GM21423 (cell line): Measurements from ENCODE around the gene PNPLA3.

Experiments
- ATAC-seq: cut with Tn5 transposase; IDR thresholded peaks from one replicate; pipeline ENCODE4 v1.9.1; 2021; ENCODE audit warnings: mild to moderate bottlenecking, moderate library complexity; ENCODE audit not compliant: unreplicated experiment

PNPLA3 gene, protein sequence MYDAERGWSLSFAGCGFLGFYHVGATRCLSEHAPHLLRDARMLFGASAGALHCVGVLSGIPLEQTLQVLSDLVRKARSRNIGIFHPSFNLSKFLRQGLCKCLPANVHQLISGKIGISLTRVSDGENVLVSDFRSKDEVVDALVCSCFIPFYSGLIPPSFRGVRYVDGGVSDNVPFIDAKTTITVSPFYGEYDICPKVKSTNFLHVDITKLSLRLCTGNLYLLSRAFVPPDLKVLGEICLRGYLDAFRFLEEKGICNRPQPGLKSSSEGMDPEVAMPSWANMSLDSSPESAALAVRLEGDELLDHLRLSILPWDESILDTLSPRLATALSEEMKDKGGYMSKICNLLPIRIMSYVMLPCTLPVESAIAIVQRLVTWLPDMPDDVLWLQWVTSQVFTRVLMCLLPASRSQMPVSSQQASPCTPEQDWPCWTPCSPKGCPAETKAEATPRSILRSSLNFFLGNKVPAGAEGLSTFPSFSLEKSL

DNA sequence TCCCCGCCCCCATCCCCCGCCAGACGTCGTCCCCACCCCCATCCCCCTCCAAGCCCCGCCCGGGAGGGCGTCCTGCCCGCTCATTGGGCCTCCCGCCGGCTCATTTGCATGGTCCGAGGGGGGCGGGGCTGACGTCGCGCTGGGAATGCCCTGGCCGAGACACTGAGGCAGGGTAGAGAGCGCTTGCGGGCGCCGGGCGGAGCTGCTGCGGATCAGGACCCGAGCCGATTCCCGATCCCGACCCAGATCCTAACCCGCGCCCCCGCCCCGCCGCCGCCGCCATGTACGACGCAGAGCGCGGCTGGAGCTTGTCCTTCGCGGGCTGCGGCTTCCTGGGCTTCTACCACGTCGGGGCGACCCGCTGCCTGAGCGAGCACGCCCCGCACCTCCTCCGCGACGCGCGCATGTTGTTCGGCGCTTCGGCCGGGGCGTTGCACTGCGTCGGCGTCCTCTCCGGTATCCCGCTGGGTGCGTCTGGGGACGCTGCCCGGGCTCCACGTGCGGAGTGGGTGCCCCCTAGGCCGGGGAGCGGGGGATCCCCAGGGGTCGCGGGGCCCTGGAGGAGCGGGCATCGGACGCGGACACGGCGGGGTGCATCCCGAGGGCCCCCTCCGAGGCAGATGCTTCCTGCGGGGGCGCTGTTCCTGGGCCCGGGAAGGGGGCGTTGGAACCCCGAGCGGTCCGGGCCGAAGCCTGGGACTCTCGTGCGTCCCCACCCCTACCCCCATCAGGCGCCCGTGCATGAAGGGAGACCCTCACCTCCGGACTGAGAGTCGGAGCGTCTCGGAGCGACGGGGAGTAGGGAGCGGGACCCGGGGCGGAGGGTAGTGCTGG is at the start of gene PNPLA3:
PNPLA3 (plus strand) TSS at position 175 of the 834 bp plus-strand sequence; CDS start at position 282, 107 bp downstream.
- ATAC-seq: no peak

- ATAC-seq: no peak
Measured at GRCh38 chr22:43876866-43877509, 46.6 kb upstream of the PNPLA3 start.

- no peak for ATAC-seq
Measured at GRCh38 chr22:43878079-43878795, 45.4 kb upstream of the PNPLA3 start.

DNA sequence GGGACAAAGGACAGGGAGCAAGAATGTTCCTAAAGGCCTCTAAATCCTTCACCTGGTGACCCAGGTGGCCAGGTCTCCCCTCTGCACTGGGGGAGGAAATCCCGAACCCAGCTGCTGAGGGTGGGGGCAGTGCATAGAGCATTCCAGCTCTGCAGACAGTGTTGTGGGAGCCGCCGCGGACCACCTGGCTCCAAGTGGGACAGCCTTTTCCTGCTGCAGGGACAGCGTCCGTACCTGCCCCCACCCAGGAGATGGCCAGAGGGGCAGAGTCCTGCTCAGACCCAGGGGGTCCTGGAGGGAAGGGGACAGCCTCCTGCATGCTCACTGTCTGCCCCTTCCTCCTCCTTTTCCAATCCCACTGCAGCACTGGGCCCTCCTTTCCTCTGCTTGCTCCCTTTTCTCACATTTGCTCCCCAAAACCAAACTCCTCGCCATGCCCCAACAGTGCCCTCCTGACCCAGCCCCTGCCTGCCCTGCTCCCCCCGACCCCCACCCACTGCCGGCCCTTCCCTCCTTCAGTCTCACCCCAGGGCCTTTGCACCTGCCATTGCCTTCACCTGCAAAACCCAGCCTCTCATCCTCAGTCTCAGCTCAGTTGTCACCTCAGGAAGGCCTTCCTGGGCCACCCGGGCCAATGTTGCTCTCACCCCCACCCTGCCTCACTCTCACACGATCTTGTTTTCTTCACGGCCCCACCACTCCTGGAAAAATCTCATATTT is 44.6 kb upstream of the PNPLA3 start:
- no peak for ATAC-seq

GRCh38 chr22:43879901-43880540 is 43.6 kb upstream of the PNPLA3 start:
- ATAC-seq: no peak

DNA sequence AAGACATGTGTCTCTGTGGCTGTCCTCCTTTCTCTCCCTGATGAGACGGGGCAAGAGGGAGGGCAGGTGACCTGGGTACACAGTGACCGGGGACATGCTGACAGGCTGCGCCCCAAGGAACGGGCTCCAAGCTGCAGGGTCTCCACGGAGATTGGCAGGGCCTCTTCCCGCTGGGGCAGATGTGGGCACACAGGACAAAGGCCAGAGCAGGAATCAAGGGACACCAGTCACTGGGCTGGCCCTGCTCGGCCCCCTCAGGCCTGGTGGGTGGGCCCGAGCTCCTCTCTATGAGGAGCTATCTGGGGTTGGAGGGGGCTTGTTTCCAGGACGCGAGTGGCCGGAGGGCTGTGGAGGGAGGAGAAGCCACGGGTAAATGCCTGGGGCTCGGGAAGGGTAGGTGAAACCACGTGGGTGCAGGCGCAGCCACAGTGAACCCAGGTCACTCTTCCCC is 43.0 kb upstream of the PNPLA3 start:
- no peak for ATAC-seq

DNA sequence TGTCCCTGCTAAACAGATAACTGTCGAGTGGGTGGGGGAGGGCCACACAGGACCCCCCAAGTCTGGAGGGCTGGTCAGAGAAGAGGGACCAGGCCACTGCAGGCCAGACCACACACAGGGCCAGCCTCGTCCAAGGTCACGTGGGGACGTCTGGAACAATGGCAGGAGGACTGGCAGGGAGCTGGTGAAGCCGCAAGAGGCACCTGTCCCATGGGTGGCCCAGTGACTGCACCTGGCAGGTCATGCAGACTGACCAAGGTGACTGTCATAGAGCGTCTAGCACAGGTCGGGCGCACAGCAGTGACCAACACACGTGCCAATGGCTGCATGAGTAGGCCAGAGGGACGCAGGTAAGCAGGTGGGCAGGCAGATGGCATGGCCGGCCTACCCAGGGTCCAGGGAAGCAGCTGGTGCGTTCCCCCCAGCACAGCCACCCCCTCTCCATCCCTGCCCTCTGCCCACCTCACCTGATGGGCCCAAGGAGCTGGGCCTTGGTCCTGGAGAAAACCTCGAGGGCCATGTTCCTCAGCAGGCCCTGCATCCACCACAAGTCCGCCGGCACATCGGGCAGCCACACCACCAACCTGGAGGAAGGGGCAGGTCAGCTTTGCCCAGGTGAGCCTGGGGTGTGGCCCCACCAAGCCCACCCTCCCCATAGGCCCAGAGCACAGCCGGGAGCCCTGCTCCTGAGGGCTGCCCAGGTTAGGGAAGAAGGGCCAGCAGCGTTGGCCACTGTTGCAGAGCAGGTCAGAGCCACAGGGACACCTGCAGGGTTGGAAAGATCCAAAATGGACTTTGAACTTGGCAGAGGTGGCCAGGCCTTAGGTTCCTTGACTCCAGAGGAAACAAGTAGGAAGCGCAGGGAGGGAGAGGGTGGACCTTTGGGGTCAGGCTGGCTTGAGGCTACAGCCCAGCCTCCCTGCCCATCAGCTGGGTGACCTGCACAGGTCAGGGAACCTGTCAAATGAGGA is 42.2 kb upstream of the PNPLA3 start:
- no peak for ATAC-seq

GRCh38 chr22:43882122-43882767 is 41.4 kb upstream of the PNPLA3 start:
- ATAC-seq: no peak

- ATAC-seq: no peak
Measured at GRCh38 chr22:43883012-43883661, 40.5 kb upstream of the PNPLA3 start.

DNA sequence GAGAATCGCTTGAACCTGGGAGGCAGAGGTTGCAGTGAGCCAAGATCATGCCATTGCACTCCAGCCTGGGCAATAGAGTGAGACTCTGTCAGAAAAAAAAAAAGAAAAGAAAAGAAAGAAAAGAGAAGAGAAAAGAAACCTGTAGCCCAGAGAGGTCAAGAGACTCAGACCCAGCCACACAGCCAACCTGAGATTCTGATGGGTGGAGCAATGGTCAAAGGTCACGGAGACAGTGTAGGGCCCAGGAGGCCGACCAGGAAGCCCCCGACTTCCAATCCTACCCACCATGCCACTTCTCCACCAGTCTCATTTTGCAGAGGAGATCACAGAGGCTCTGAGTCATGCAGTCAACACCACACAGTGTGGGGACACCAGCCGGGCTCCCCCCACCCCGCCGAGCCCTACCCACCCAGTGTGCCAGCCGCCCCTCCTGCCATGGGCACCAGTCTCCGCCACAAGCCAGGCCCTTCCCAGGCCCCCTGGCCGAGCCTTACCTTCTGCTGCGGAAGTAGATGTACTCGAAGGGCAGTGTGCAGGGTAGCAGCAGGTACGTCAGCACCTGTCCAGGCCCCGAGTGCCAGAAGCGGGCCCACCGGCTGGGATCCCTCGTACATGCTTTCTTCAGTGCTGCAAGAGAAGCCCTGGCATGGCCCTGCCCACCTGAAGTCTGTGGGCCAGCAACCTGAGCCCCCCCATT is 39.7 kb upstream of the PNPLA3 start:
- ATAC-seq: no peak

GRCh38 chr22:43884600-43885318 is 38.8 kb upstream of the PNPLA3 start:
- peak; percentile 85 for ATAC-seq

- no peak for ATAC-seq
Measured at GRCh38 chr22:43885319-43885671, 38.3 kb upstream of the PNPLA3 start.

DNA sequence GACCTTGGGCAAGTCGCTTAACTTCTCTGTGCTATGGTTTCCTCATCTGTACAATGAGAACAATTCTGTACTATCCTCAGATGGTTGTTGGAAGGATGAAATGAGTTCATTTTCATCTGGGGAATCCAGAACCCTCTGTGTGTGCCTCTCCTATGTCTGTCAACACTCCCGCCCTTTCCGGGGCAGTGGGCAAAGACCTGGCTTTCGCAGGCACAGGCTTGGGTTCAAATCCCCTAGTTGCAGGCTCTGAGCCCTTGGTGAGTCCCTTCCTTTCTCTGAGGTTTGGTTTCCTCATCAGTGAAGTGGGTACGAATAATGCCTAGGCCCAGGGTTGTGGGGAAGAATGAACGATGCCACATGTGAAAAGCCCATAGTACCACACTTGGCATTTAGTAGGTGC is 37.8 kb upstream of the PNPLA3 start:
- ATAC-seq: no peak

- no peak for ATAC-seq
Measured at GRCh38 chr22:43886231-43886630, 37.4 kb upstream of the PNPLA3 start.

- ATAC-seq: no peak
Measured at GRCh38 chr22:43887391-43887790, 36.2 kb upstream of the PNPLA3 start.

GRCh38 chr22:43888740-43889139 is 34.9 kb upstream of the PNPLA3 start:
- no peak for ATAC-seq
